Adrenal gland (tissue), 5 donors: ENCODE data around the gene SCCPDH.

Source experiments
- POLR2A ChIP-seq, 2 donors: fragments of 450-650 bp; IDR thresholded peaks; one replicate each; pipeline ENCODE4 v1.6.1; 2017; ENCODE audit warnings: antibody characterized with exemption in 2 of 2, mild to moderate bottlenecking in 2 of 2, moderate library complexity in 1 of 2
- TF ChIP-seq, protein P1 (sequence below), 6 experiments: fragments of 450-650 bp in 4 of 6; fragments of 200-600 bp in 2 of 6; sonication (generic) in 1 of 6; IDR thresholded peaks; 1 replicate in 5 of 6; 2 replicates in 1 of 6; pipeline versions ENCODE4 v1.5.1 to v1.8.0; 2016 to 2021; ENCODE audit warnings: antibody characterized with exemption in 6 of 6, mild to moderate bottlenecking in 2 of 6, moderate library complexity in 1 of 6
- donor health status: DM: no; HTN: no; CAD: no.

DNA sequence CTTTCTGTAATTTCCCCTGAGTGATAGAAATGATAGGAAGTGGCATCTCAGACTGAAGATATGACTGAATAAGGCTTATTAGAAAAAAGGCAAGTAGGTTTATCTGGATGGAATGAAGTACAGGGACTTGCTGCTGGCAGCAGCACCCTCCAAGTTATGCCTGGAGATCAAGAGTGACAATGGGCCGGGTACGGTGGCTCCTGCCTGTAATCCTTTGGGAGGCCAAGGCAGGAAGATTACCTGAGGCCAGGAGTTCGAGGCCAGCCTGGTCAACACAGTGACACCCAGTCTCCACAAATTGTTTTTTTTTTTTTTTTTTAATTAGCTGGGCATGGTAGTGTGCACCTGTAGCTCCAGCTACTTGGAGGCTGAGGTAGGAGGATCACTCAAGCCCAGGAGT lies 87.8 kb downstream of the SCCPDH start:
- no peak for TF ChIP-seq POLR2A (IDR thresholded peaks at IDR 0.05)
- TF ChIP-seq, protein P1, sequence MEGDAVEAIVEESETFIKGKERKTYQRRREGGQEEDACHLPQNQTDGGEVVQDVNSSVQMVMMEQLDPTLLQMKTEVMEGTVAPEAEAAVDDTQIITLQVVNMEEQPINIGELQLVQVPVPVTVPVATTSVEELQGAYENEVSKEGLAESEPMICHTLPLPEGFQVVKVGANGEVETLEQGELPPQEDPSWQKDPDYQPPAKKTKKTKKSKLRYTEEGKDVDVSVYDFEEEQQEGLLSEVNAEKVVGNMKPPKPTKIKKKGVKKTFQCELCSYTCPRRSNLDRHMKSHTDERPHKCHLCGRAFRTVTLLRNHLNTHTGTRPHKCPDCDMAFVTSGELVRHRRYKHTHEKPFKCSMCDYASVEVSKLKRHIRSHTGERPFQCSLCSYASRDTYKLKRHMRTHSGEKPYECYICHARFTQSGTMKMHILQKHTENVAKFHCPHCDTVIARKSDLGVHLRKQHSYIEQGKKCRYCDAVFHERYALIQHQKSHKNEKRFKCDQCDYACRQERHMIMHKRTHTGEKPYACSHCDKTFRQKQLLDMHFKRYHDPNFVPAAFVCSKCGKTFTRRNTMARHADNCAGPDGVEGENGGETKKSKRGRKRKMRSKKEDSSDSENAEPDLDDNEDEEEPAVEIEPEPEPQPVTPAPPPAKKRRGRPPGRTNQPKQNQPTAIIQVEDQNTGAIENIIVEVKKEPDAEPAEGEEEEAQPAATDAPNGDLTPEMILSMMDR (IDR thresholded peaks at IDR 0.05): no peak
